HepG2 (cell line): Measurements from ENCODE around the gene BICDL2. TPM values are rescaled to one million over a fixed set of nuclear protein-coding genes. Genes with fewer than 3 reads are reported as not detected.

Source experiments
- ADNP ChIP-seq: sonication (generic); formaldehyde crosslinking; IDR thresholded peaks from 2 replicates; pipeline ENCODE4 v1.4.0; 2020; ENCODE audit warnings: missing genetic modification reagents
- BRCA1 ChIP-seq: sonication (generic); formaldehyde crosslinking; IDR thresholded peaks from 2 replicates; pipeline ENCODE4 v1.4.0; 2020; ENCODE audit warnings: missing genetic modification reagents
- CAMTA2 ChIP-seq: sonication (generic); formaldehyde crosslinking; IDR thresholded peaks from 2 replicates; pipeline ENCODE4 v1.4.0; 2020; ENCODE audit warnings: mild to moderate bottlenecking, missing genetic modification reagents, borderline replicate concordance
- GATAD2A ChIP-seq: IDR thresholded peaks from 2 replicates; pipeline ENCODE4 v1.6.1; 2016
- HNF4A ChIP-seq: sonication (generic); formaldehyde crosslinking; IDR thresholded peaks from 2 replicates; pipeline ENCODE4 v1.4.0; 2020; ENCODE audit warnings: missing genetic modification reagents
- HOXD1 ChIP-seq: sonication (generic); formaldehyde crosslinking; IDR thresholded peaks from 2 replicates; pipeline ENCODE4 v1.5.0; 2020; ENCODE audit warnings: missing genetic modification reagents
- JDP2 ChIP-seq: sonication (generic); formaldehyde crosslinking; IDR thresholded peaks from 2 replicates; pipeline ENCODE4 v1.8.1; 2022; ENCODE audit warnings: missing genetic modification reagents, borderline replicate concordance
- PAX8 ChIP-seq: sonication (generic); formaldehyde crosslinking; IDR thresholded peaks from 2 replicates; pipeline ENCODE4 v1.8.0; 2022; ENCODE audit warnings: mild to moderate bottlenecking, missing genetic modification reagents, borderline replicate concordance
- RAD21 ChIP-seq: fragments of 450-650 bp; formaldehyde crosslinking; IDR thresholded peaks from 2 replicates; pipeline ENCODE4 v1.5.0; 2020; ENCODE audit warnings: mild to moderate bottlenecking
- XRCC5 ChIP-seq: fragments of 200-400 bp; formaldehyde crosslinking; optimal IDR thresholded peaks from 2 replicates; pipeline ENCODE3; 2017; ENCODE audit warnings: mild to moderate bottlenecking, low read length
- ZFP90 ChIP-seq: sonication (generic); formaldehyde crosslinking; IDR thresholded peaks from 2 replicates; pipeline ENCODE4 v1.8.0; 2022; ENCODE audit warnings: missing genetic modification reagents, mild to moderate bottlenecking, inconsistent platforms, borderline replicate concordance
- ZNF256 ChIP-seq: sonication (generic); formaldehyde crosslinking; conservative IDR thresholded peaks from 2 replicates; pipeline ENCODE4 v1.4.0; 2020; ENCODE audit warnings: missing genetic modification reagents
- ZNF607 ChIP-seq: sonication (generic); formaldehyde crosslinking; IDR thresholded peaks from 2 replicates; pipeline ENCODE4 v1.5.1; 2020; ENCODE audit warnings: missing genetic modification reagents, mild to moderate bottlenecking, borderline replicate concordance
- ZNF850 ChIP-seq: sonication (generic); formaldehyde crosslinking; conservative IDR thresholded peaks from 2 replicates; pipeline ENCODE4 v1.9.0; 2021; ENCODE audit warnings: mild to moderate bottlenecking, missing genetic modification reagents
- polyA plus RNA-seq, 8 experiments: library from polyadenylated mRNA; depleted of rRNA in 3 of 8; stranded (reverse) in 7 of 8; unstranded in 1 of 8; fragments of >200 nt; fragmentation: Illumina TruSeq in 4 of 8; extraction: Trizol in 4 of 8; gene quantifications; 2 replicates each; pipeline versions ENCODE4 v1.2.1 to v1.2.3, GENCODE V29; 2011 to 2016; ENCODE audit warnings: low read depth in 4 of 8, missing spikeins in 1 of 8, mixed read lengths in 1 of 8; ENCODE audit not compliant: insufficient read depth in 1 of 8
- total RNA-seq, 5 experiments: library from RNA; depleted of rRNA; stranded (reverse); fragments of >200 nt; fragmentation: Illumina TruSeq; extraction: Trizol; gene quantifications; 2 replicates each; pipeline ENCODE4 v1.2.3, GENCODE V29; 2016; ENCODE audit warnings: low read depth in 1 of 5
- TF ChIP-seq, protein P1 (sequence below): sonication (generic); formaldehyde crosslinking; IDR thresholded peaks from 2 replicates; pipeline ENCODE4 v1.5.1; 2020; ENCODE audit warnings: missing genetic modification reagents, mild to moderate bottlenecking, borderline replicate concordance
- TF ChIP-seq, protein P2 (sequence below): sonication (generic); formaldehyde crosslinking; IDR thresholded peaks from 2 replicates; pipeline ENCODE4 v1.4.0; 2020; ENCODE audit warnings: mild to moderate bottlenecking, missing genetic modification reagents
- TF ChIP-seq, protein P3 (sequence below): sonication (generic); formaldehyde crosslinking; IDR thresholded peaks from 2 replicates; pipeline ENCODE4 v1.4.0; 2020; ENCODE audit warnings: mild to moderate bottlenecking, missing genetic modification reagents
- TF ChIP-seq, protein P4 (sequence below): sonication (generic); formaldehyde crosslinking; IDR thresholded peaks from 2 replicates; pipeline ENCODE4 v1.5.0; 2020; ENCODE audit warnings: missing genetic modification reagents
- TF ChIP-seq, protein P5 (sequence below): IDR thresholded peaks from 2 replicates; pipeline ENCODE4 v1.6.1; 2016; ENCODE audit warnings: missing compliant biosample characterization, missing genetic modification reagents, borderline replicate concordance

BICDL2 gene
- total and polyA plus RNA-seq, 2 of the 13 experiments (the other 11 are each of a cell fraction or from before 2014, with no cell fraction given) = 0.12 TPM; not detected in 1

DNA sequence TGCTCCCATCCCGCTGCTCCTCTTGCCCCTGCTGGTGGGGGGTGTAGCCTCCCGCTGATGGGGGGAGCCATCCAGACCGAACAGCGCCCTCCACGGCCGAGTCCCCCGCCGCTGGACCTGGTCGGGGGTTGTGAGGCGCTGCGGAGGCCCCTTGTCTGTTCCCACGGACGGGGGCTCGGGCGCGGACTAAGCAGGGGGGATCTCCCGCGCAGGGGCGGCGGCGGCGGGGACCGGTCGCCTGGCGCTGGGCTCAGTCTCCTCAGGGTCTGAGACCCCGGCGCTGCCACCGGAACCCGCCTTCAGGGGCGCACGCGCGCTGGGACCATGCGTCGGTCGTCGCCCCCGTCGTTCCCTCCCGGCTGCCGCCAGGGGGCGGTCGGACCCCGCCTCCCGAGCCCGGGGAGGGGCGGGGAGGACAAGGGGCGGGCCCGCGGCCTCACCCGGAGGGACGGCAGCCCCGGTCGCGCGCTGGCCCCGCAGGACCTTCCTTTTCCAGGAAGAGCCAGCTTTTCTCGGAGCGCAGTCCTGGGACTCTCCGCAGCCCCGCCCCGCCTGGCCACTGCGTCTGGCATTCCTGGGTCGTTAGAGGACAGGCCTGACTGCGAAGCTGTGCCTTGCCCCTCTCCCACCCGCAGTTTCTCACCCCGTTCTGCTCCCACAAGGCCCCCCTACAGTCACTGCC, 22.4 kb upstream of the BICDL2 start (continued):
- TF ChIP-seq, protein P1, sequence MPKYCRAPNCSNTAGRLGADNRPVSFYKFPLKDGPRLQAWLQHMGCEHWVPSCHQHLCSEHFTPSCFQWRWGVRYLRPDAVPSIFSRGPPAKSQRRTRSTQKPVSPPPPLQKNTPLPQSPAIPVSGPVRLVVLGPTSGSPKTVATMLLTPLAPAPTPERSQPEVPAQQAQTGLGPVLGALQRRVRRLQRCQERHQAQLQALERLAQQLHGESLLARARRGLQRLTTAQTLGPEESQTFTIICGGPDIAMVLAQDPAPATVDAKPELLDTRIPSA (CRISPR knock-in tag) = no peak
- TF ChIP-seq GATAD2A (no peak), ZNF256 (CRISPR knock-in tag) (no peak), HOXD1 (CRISPR knock-in tag) (no peak), ADNP (CRISPR knock-in tag) (no peak; the same call in 1 of the 2 replicates), BRCA1 (CRISPR knock-in tag) (no peak), ZFP90 (peak; percentile 88; the same call in 1 of the 2 replicates), PAX8 (CRISPR knock-in tag) (no peak), ZNF850 (no peak), XRCC5 (peak; percentile 25), HNF4A (CRISPR knock-in tag) (no peak; the same call in 1 of the 2 replicates), CAMTA2 (peak; percentile 30; the same call in 1 of the 2 replicates), JDP2 (CRISPR knock-in tag) (no peak), RAD21 (CRISPR knock-in tag) (peak; percentile 98), ZNF607 (CRISPR knock-in tag) (peak; percentile 53; the same call in 1 of the 2 replicates)
- TF ChIP-seq, protein P2, sequence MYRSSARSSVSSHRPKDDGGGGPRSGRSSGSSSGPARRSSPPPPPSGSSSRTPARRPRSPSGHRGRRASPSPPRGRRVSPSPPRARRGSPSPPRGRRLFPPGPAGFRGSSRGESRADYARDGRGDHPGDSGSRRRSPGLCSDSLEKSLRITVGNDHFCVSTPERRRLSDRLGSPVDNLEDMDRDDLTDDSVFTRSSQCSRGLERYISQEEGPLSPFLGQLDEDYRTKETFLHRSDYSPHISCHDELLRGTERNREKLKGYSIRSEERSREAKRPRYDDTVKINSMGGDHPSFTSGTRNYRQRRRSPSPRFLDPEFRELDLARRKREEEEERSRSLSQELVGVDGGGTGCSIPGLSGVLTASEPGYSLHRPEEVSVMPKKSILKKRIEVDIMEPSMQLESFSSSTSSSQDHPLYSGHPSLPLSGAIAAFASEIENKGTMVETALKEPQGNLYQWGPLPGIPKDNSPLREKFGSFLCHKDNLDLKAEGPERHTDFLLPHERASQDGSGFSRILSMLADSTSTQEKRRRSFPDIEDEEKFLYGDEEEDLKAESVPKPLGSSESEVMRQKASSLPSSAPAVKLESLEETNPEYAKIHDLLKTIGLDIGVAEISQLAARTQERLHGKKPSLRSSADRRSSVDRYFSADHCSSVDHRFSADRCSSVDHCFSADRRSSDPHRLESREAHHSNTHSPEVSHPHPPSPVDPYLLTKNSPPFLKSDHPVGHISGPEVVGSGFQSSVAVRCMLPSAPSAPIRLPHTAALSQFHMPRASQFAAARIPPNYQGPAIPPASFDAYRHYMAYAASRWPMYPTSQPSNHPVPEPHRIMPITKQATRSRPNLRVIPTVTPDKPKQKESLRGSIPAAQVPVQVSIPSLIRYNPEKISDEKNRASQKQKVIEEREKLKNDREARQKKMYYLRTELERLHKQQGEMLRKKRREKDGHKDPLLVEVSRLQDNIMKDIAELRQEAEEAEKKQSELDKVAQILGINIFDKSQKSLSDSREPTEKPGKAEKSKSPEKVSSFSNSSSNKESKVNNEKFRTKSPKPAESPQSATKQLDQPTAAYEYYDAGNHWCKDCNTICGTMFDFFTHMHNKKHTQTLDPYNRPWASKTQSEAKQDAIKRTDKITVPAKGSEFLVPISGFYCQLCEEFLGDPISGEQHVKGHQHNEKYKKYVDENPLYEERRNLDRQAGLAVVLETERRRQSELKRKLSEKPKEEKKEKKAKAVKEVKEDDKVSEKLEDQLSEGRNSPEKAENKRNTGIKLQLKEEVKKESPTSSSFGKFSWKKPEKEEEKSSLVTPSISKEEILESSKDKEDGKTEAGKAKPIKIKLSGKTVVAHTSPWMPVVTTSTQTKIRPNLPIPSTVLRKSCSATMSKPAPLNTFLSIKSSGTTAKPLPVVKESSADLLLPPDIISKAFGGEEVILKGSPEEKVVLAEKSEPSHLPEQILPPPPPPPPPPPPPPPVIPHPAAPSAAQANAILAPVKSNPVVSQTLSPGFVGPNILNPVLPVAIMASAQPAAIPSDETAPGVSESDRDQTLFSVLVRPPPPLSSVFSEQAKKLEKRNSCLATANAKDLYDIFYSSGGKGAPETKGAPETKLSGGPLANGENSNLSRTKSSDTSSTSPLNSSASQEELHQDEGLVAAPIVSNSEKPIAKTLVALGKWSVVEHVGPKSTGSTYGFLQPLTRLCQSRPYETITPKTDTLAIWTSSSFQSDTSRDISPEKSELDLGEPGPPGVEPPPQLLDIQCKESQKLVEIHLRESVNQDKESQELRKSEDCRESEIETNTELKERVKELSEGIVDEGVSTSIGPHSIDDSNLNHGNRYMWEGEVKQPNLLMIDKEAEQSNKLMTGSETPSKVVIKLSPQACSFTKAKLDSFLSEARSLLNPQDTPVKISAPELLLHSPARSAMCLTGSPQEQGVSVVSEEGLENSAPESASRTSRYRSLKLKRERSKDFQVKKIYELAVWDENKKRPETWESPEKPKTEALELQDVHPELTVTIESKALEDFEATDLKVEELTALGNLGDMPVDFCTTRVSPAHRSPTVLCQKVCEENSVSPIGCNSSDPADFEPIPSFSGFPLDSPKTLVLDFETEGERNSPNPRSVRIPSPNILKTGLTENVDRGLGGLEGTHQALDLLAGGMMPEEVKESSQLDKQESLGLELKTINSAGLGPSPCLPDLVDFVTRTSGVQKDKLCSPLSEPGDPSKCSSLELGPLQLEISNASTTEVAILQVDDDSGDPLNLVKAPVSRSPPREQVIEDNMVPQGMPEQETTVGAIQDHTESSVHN (CRISPR knock-in tag) = no peak; the same call in 1 of the 2 replicates
- TF ChIP-seq, protein P3, sequence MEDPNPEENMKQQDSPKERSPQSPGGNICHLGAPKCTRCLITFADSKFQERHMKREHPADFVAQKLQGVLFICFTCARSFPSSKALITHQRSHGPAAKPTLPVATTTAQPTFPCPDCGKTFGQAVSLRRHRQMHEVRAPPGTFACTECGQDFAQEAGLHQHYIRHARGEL (CRISPR knock-in tag) = no peak; the same call in 1 of the 2 replicates
- TF ChIP-seq, protein P4, sequence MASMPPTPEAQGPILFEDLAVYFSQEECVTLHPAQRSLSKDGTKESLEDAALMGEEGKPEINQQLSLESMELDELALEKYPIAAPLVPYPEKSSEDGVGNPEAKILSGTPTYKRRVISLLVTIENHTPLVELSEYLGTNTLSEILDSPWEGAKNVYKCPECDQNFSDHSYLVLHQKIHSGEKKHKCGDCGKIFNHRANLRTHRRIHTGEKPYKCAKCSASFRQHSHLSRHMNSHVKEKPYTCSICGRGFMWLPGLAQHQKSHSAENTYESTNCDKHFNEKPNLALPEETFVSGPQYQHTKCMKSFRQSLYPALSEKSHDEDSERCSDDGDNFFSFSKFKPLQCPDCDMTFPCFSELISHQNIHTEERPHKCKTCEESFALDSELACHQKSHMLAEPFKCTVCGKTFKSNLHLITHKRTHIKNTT = no peak
- TF ChIP-seq, protein P5, sequence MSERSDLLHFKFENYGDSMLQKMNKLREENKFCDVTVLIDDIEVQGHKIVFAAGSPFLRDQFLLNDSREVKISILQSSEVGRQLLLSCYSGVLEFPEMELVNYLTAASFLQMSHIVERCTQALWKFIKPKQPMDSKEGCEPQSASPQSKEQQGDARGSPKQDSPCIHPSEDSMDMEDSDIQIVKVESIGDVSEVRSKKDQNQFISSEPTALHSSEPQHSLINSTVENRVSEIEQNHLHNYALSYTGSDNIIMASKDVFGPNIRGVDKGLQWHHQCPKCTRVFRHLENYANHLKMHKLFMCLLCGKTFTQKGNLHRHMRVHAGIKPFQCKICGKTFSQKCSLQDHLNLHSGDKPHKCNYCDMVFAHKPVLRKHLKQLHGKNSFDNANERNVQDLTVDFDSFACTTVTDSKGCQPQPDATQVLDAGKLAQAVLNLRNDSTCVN (CRISPR knock-in tag) = no peak
